ENCODE data around the gene HARBI1. TPM values are rescaled to one million over a fixed set of nuclear protein-coding genes. Genes with fewer than 3 reads are reported as not detected.

The HARBI1 gene
- total RNA-seq, 6 experiments from 2014 or later = 3.8 to 5.2 (median 4.7) TPM

DNA sequence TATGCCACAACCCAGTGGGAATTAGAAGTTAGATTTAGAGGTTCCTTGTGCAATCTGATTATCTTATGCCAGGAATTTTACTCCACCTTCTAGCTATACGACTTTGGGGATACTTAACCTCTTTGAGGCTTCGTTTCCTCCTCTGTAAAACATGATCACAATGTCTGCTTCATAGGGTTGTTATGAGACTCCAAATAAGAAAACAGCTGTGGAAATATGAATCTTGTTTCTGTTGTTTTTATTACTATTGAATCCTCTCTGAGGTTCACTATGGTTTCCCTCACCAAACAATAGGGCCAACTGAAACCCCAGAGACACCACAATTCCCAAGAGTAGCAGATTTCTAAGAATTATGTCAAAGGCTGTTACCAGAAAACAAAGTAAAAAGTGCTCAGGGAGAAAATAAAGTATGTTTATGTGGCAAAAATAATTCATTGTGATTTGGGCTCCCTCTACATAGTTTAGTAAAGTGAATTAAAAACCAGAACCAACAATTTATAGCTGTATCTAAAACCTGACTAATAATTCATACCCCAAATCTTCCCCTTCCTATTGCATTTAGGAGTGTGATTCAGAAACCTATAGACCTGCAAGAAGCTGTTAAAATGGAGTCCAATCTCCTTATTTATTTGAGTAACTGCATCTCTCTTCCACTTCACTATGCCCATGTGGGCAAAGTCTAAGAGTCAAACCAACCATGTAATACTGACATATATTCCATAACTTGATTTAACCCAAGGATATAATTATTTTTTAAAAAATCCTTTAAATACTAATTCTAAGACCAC lies 61.6 kb downstream of the HARBI1 start:
- Mint-ChIP-seq H3K9me3 (no peaks in the 10 kb centered on the region), H3K4me1 (ENCODE audit: low read depth) (peaks cover 56% of the 10 kb centered on the region), H3K4me3 (no peak overlapping the region), H3K36me3 (ENCODE audit: low read depth) (no peaks in the 10 kb centered on the region), H3K27me3 (ENCODE audit: insufficient read depth) (no peaks in the 10 kb centered on the region), H3K27ac (peak overlapping the region; percentile 76)
- DNase-seq = peak; percentile 3
- TF ChIP-seq CTCF (IDR thresholded peaks at IDR 0.05) = no peak

DNA sequence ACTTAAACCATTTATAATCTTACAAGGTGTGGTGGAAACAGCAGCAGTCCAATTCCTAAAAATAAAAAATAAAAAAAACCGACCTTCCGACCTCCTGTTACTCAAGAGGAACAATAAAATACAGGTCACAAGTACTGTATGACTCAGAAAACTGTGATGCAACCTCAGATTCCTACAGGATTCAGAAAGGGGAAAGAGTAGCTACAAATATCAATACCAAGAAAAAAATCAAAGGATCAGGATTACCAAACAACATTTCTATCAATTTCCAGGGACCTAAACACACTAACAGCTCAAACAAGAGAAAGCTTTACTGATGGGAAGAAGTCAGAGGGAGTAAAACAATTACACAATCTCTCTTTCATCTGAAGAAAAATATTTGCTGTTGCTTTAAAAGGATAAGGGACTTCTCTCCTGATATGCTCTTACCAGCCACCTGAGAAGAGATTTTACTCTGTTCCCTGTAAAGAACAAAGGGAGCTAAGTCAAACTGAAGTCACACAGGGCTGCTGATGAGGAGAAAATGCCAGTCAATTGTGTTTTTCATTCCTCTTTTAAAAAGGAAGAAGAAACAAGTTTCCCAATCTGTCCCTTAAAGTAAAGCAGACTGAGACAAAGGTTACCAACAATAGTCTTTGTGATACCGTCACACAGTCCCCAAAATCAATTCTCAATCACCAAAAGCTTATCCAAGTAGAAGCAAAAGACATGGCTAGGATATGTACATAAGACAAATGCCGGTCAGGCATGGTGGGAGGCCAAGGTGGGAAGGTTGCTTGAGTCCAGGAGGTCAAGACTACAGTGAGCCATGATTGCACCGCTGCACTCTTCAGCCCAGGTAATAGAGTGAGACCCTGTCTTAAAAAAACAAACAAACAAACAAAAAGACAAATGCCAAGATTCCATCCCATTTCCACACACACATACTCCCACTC lies 62.5 kb downstream of the HARBI1 start:
- TF ChIP-seq CTCF (IDR thresholded peaks at IDR 0.05) = no peak
- H3K9me3 Mint-ChIP-seq = no peaks in the 10 kb centered on the region
- peak overlapping the region; percentile 9 for H3K4me3 Mint-ChIP-seq
- peak; percentile 48 for DNase-seq
- H3K4me1 Mint-ChIP-seq (ENCODE audit: low read depth) = peaks cover 47% of the 10 kb centered on the region
- H3K27me3 Mint-ChIP-seq (ENCODE audit: insufficient read depth) = no peaks in the 10 kb centered on the region
- H3K27ac Mint-ChIP-seq = peak overlapping the region; percentile 76
- H3K36me3 Mint-ChIP-seq (ENCODE audit: low read depth) = no peaks in the 10 kb centered on the region

DNA sequence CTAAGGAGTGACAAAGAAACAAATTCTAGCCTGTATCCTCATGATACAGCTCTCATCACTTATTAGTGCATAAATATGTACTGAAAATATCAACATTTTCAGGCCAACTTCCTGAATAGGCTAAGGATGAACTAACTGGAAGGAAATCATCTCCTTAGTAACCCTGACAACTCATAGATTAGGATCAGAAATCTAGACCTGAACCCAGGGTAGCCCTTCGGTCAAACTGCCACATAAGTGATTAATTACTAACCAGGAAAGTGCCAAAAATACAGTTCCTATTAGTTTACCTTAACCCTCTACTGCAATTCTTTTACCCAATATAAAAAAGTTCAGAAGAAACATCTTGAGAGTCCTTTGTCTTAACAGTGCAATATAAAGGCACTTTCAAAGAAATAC lies 63.2 kb downstream of the HARBI1 start:
- Mint-ChIP-seq H3K27ac (peak overlapping the region; percentile 76), H3K27me3 (ENCODE audit: insufficient read depth) (no peaks in the 10 kb centered on the region), H3K9me3 (no peaks in the 10 kb centered on the region), H3K4me1 (ENCODE audit: low read depth) (peaks cover 47% of the 10 kb centered on the region), H3K4me3 (peak overlapping the region; percentile 56), H3K36me3 (ENCODE audit: low read depth) (no peaks in the 10 kb centered on the region)
- peak; percentile 27 for DNase-seq
- no peak for TF ChIP-seq CTCF (IDR thresholded peaks at IDR 0.05)

Other genes with a start within 250 kb of the HARBI1 start
- 10 to 100 TPM in 5 of 6 experiments, 1 to 10 TPM in 1; 9.7 to 22.9 (median 18.9) TPM for gene MDK, start 235.6 kb downstream of the HARBI1 start, total RNA-seq (2021; fragmentation: NEBNext Ultra II Directional; extraction: Animal tissue kit (Norgen Biotek cat#: 25700))
- not detected for gene CHRM4, start 225.5 kb downstream of the HARBI1 start, total RNA-seq (2021; fragmentation: NEBNext Ultra II Directional; extraction: Animal tissue kit (Norgen Biotek cat#: 25700))
- gene AMBRA1, start 23.2 kb downstream of the HARBI1 start, total RNA-seq (2021; fragmentation: NEBNext Ultra II Directional; extraction: Animal tissue kit (Norgen Biotek cat#: 25700)) = 10 to 100 TPM; 23.2 to 25.9 (median 24.4) TPM
- gene ATG13, start 326 bp upstream of the HARBI1 start, total RNA-seq (2021; fragmentation: NEBNext Ultra II Directional; extraction: Animal tissue kit (Norgen Biotek cat#: 25700)) = 10 to 100 TPM; 64.2 to 94.0 (median 85.3) TPM
- 100 to 1,000 TPM; 107 to 134 (median 110) TPM for gene ARHGAP1, start 83.4 kb upstream of the HARBI1 start, total RNA-seq (2021; fragmentation: NEBNext Ultra II Directional; extraction: Animal tissue kit (Norgen Biotek cat#: 25700))
- gene ZNF408, start 83.8 kb upstream of the HARBI1 start, total RNA-seq (2021; fragmentation: NEBNext Ultra II Directional; extraction: Animal tissue kit (Norgen Biotek cat#: 25700)) = 10 to 100 TPM in 1 of 6 experiments, 1 to 10 TPM in 5; 7.6 to 12.3 (median 9.0) TPM
- not detected for gene F2, start 102.0 kb upstream of the HARBI1 start, total RNA-seq (2021; fragmentation: NEBNext Ultra II Directional; extraction: Animal tissue kit (Norgen Biotek cat#: 25700))
- 100 to 1,000 TPM in 5 of 6 experiments, 10 to 100 TPM in 1; 87.8 to 125 (median 116) TPM for gene CKAP5, start 229.1 kb upstream of the HARBI1 start, total RNA-seq (2021; fragmentation: NEBNext Ultra II Directional; extraction: Animal tissue kit (Norgen Biotek cat#: 25700))